ENCODE measurements around the gene HIVEP1. TPM values are rescaled to one million over a fixed set of nuclear protein-coding genes. Genes with fewer than 3 reads are reported as not detected.

The HIVEP1 gene
- total RNA-seq, 3 donors from 2014 or later (not counting 1 experiment from before 2014, with no cell fraction given), result 26.3 to 37.9 (median 28.4) TPM

GRCh38 chr6:12132351-12133222 is 120.5 kb downstream of the HIVEP1 start:
- Mint-ChIP-seq H3K4me3 (no peak overlapping the region), H3K36me3 (no peaks in the 10 kb centered on the region), H3K27me3 (ENCODE audit: low read depth in 2 of 2) (no peaks in the 10 kb centered on the region), H3K4me1 (peaks cover 0 to 4% of the 10 kb centered on the region in 2 donors), H3K9me3 (no peaks in the 10 kb centered on the region), H3K27ac (no peak overlapping the region)
- ATAC-seq (no peak), DNase-seq (no peak)
- H3K36me3 ChIP-seq (ENCODE audit: control insufficient read depth, insufficient read depth, low read length), result peaks cover 3% of the 10 kb centered on the region
- no peaks in the 10 kb centered on the region for H3K27me3 ChIP-seq (ENCODE audit: control insufficient read depth, insufficient read depth, low read length)
- H3K4me3 ChIP-seq (ENCODE audit: low read length), result no peak overlapping the region
- H3K4me1 ChIP-seq (ENCODE audit: control insufficient read depth, insufficient read depth, low read length), result no peaks in the 10 kb centered on the region
- 63% methylated on average over 2 of the region's 4 CpGs for WGBS (ENCODE audit: insufficient coverage)
- H3K9me3 ChIP-seq (ENCODE audit: control insufficient read depth, insufficient read depth, low read length), result no peaks in the 10 kb centered on the region
- no peak for TF ChIP-seq CTCF (IDR thresholded peaks at IDR 0.05)
- H3K27ac ChIP-seq (ENCODE audit: low read length), result no peak overlapping the region
- intact Hi-C loops (cut with micrococcal nuclease), result no loop called here

GRCh38 chr6:12134581-12134980 is 122.5 kb downstream of the HIVEP1 start:
- peaks cover 5% of the 10 kb centered on the region for H3K4me1 ChIP-seq (ENCODE audit: control insufficient read depth, insufficient read depth, low read length)
- Mint-ChIP-seq H3K27me3 (ENCODE audit: low read depth in 2 of 2) (no peaks in the 10 kb centered on the region), H3K4me3 (no peak overlapping the region), H3K4me1 (peaks cover 7 to 9% of the 10 kb centered on the region in 2 donors), H3K27ac (no peak overlapping the region), H3K9me3 (no peaks in the 10 kb centered on the region), H3K36me3 (no peaks in the 10 kb centered on the region)
- no peak for DNase-seq
- H3K4me3 ChIP-seq (ENCODE audit: low read length), result no peak overlapping the region
- no CpG with 5 or more reads among the region's 1 CpG for WGBS (ENCODE audit: insufficient coverage)
- intact Hi-C loops (cut with micrococcal nuclease), result no loop called here
- peaks cover 4% of the 10 kb centered on the region for H3K36me3 ChIP-seq (ENCODE audit: control insufficient read depth, insufficient read depth, low read length)
- TF ChIP-seq CTCF (IDR thresholded peaks at IDR 0.05), result no peak
- H3K9me3 ChIP-seq (ENCODE audit: control insufficient read depth, insufficient read depth, low read length), result no peaks in the 10 kb centered on the region
- H3K27me3 ChIP-seq (ENCODE audit: control insufficient read depth, insufficient read depth, low read length), result no peaks in the 10 kb centered on the region
- no peak for ATAC-seq
- H3K27ac ChIP-seq (ENCODE audit: low read length), result no peak overlapping the region

GRCh38 chr6:12134991-12135390 is 122.9 kb downstream of the HIVEP1 start:
- Histone ChIP-seq H3K9me3 (ENCODE audit: control insufficient read depth, insufficient read depth, low read length) (no peaks in the 10 kb centered on the region), H3K36me3 (ENCODE audit: control insufficient read depth, insufficient read depth, low read length) (peaks cover 7% of the 10 kb centered on the region), H3K4me1 (ENCODE audit: control insufficient read depth, insufficient read depth, low read length) (peaks cover 5% of the 10 kb centered on the region), H3K27me3 (ENCODE audit: control insufficient read depth, insufficient read depth, low read length) (no peaks in the 10 kb centered on the region), H3K27ac (ENCODE audit: low read length) (no peak overlapping the region), H3K4me3 (ENCODE audit: low read length) (no peak overlapping the region)
- Mint-ChIP-seq H3K27me3 (ENCODE audit: low read depth in 2 of 2) (no peaks in the 10 kb centered on the region), H3K4me1 (peaks cover 7 to 9% of the 10 kb centered on the region in 2 donors), H3K27ac (no peak overlapping the region), H3K36me3 (no peaks in the 10 kb centered on the region), H3K4me3 (no peak overlapping the region), H3K9me3 (no peaks in the 10 kb centered on the region)
- WGBS (ENCODE audit: insufficient coverage), result 97% methylated on average over 2 of the region's 2 CpGs
- DNase-seq, result no peak
- no peak for TF ChIP-seq CTCF (IDR thresholded peaks at IDR 0.05)
- no peak for ATAC-seq
- intact Hi-C loops (cut with micrococcal nuclease), result no loop called here

All from natural killer cell (primary cell).